ENCODE measurements around the gene AGGF1. TPM values are rescaled to one million over a fixed set of nuclear protein-coding genes. Genes with fewer than 3 reads are reported as not detected.

Gene AGGF1
- total and polyA plus RNA-seq, 7 donors, result 8.0 to 20.3 (median 14.0) TPM

GRCh38 chr5:77029376-77029885 is 773 bp upstream of the AGGF1 start:
- H3K9me3 ChIP-seq, result no peaks in the 10 kb centered on the region
- peaks cover 10% of the 10 kb centered on the region for H3K4me1 ChIP-seq
- 98 to 100% (median 100%) methylated on average over 2 of the region's 2 CpGs for WGBS, 3 donors
- no peak for ATAC-seq
- no peak for DNase-seq
- H3K27ac ChIP-seq, result peak overlapping the region; percentile 90
- peaks cover 0 to 6% of the 10 kb centered on the region in 2 donors for H3K36me3 ChIP-seq (ENCODE audit: insufficient read depth in 1 of 2, low read depth in 1 of 2)
- intact Hi-C loops (cut with DNase I), result no loop called here
- peak overlapping the region; percentile 70 for H3K4me3 ChIP-seq
- no peak for TF ChIP-seq CTCF (IDR thresholded peaks at IDR 0.05)
- H3K27me3 ChIP-seq (ENCODE audit: insufficient read depth in 3 of 3, low read length in 2 of 3), result no peaks in the 10 kb centered on the region

GRCh38 chr5:77031891-77032290 is 1.7 kb downstream of the AGGF1 start:
- intact Hi-C loops (cut with DNase I), result no loop called here
- Histone ChIP-seq H3K27ac (no peak overlapping the region), H3K4me1 (peaks cover 10% of the 10 kb centered on the region), H3K9me3 (no peaks in the 10 kb centered on the region), H3K27me3 (ENCODE audit: insufficient read depth in 3 of 3, low read length in 2 of 3) (no peaks in the 10 kb centered on the region), H3K4me3 (peak overlapping the region; percentile 70), H3K36me3 (ENCODE audit: insufficient read depth in 1 of 2, low read depth in 1 of 2) (peaks cover 0 to 31% of the 10 kb centered on the region in 2 donors)
- ATAC-seq, result no peak
- DNase-seq, result no peak
- 66 to 88% (median 72%) methylated on average over 3 of the region's 3 CpGs for WGBS, 3 donors
- no peak for TF ChIP-seq CTCF (IDR thresholded peaks at IDR 0.05)

- H3K36me3 ChIP-seq (ENCODE audit: insufficient read depth in 1 of 2, low read depth in 1 of 2), result peaks cover 0 to 38% of the 10 kb centered on the region in 2 donors
- no peaks in the 10 kb centered on the region for H3K27me3 ChIP-seq (ENCODE audit: insufficient read depth in 3 of 3, low read length in 2 of 3)
- no peak for TF ChIP-seq CTCF (IDR thresholded peaks at IDR 0.05)
- no peaks in the 10 kb centered on the region for H3K9me3 ChIP-seq
- no peak overlapping the region for H3K4me3 ChIP-seq
- DNase-seq (no peak), ATAC-seq (no peak)
- no peak overlapping the region for H3K27ac ChIP-seq
- intact Hi-C loops (cut with DNase I), result no loop called here
- WGBS, 3 donors, result 67 to 80% (median 74%) methylated on average over 4 of the region's 4 CpGs
- peaks cover 10% of the 10 kb centered on the region for H3K4me1 ChIP-seq
Observed at GRCh38 chr5:77032635-77033034, 2.4 kb downstream of the AGGF1 start.

- Histone ChIP-seq H3K27ac (no peak overlapping the region), H3K4me3 (no peak overlapping the region), H3K36me3 (ENCODE audit: insufficient read depth in 1 of 2, low read depth in 1 of 2) (peaks cover 0 to 45% of the 10 kb centered on the region in 2 donors), H3K9me3 (no peaks in the 10 kb centered on the region), H3K4me1 (peaks cover 10% of the 10 kb centered on the region), H3K27me3 (ENCODE audit: insufficient read depth in 3 of 3, low read length in 2 of 3) (no peaks in the 10 kb centered on the region)
- intact Hi-C loops (cut with DNase I), result no loop called here
- ATAC-seq (no peak), DNase-seq (no peak)
- no peak for TF ChIP-seq CTCF (IDR thresholded peaks at IDR 0.05)
- WGBS, 3 donors, result 90 to 96% (median 93%) methylated on average over 5 of the region's 5 CpGs
Observed at GRCh38 chr5:77033338-77033737, 3.1 kb downstream of the AGGF1 start.

GRCh38 chr5:77035950-77036349 is 5.7 kb downstream of the AGGF1 start:
- ATAC-seq (no peak), DNase-seq (no peak)
- H3K36me3 ChIP-seq (ENCODE audit: insufficient read depth in 1 of 2, low read depth in 1 of 2), result peaks cover 0 to 71% of the 10 kb centered on the region in 2 donors
- intact Hi-C loops (cut with DNase I), result no loop called here
- 86 to 97% (median 94%) methylated on average over 1 of the region's 1 CpG for WGBS, 3 donors
- H3K27ac ChIP-seq, result no peak overlapping the region
- H3K9me3 ChIP-seq, result no peaks in the 10 kb centered on the region
- TF ChIP-seq CTCF (IDR thresholded peaks at IDR 0.05), result no peak
- no peaks in the 10 kb centered on the region for H3K27me3 ChIP-seq (ENCODE audit: insufficient read depth in 3 of 3, low read length in 2 of 3)
- H3K4me3 ChIP-seq, result no peak overlapping the region
- H3K4me1 ChIP-seq, result peaks cover 7% of the 10 kb centered on the region
